GM23248 (cell line): Measurements from ENCODE around the gene OTOGL. TPM values are rescaled to one million over a fixed set of nuclear protein-coding genes. Genes with fewer than 3 reads are reported as not detected.
A peak's percentile ranks its signal among the peaks of the same experiment; 100 is the strongest.

Experiments used
- DNase-seq: peaks from one replicate; pipeline ENCODE4 v3.0.0-alpha.2; 2015
- H2AFZ ChIP-seq: fragments of 200-600 bp; sonication (generic); 2 replicates; pipeline ENCODE4 v1.6.1; 2016; ENCODE audit warnings: antibody characterized with exemption
- H3F3A ChIP-seq: fragments of 200-600 bp; sonication (generic); 2 replicates; pipeline ENCODE4 v1.6.1; 2016; ENCODE audit warnings: mild to moderate bottlenecking, antibody characterized with exemption, mixed run types; ENCODE audit not compliant: insufficient read depth
- H3K27ac ChIP-seq: fragments of 200-600 bp; sonication (generic); 2 replicates; pipeline ENCODE4 v1.5.1; 2016; ENCODE audit warnings: mild to moderate bottlenecking
- H3K27me3 ChIP-seq: fragments of 200-600 bp; sonication (generic); replicated peaks from 2 replicates; pipeline ENCODE4 v1.6.1; 2016; ENCODE audit warnings: mild to moderate bottlenecking; ENCODE audit not compliant: insufficient read depth
- H3K36me3 ChIP-seq: fragments of 200-600 bp; sonication (generic); 2 replicates; pipeline ENCODE4 v1.6.1; 2016; ENCODE audit warnings: low read depth, mild to moderate bottlenecking
- H3K4me1 ChIP-seq: fragments of 200-600 bp; sonication (generic); 2 replicates; pipeline ENCODE4 v1.6.1; 2016; ENCODE audit warnings: mild to moderate bottlenecking; ENCODE audit not compliant: insufficient read depth
- H3K4me2 ChIP-seq: fragments of 200-600 bp; sonication (generic); one replicate; pipeline ENCODE4 v1.6.1; 2016; ENCODE audit warnings: mild to moderate bottlenecking; ENCODE audit not compliant: unreplicated experiment
- H3K4me3 ChIP-seq: fragments of 200-600 bp; sonication (generic); 2 replicates; pipeline ENCODE4 v1.5.1; 2016; ENCODE audit warnings: mild to moderate bottlenecking
- H3K79me2 ChIP-seq: fragments of 200-600 bp; sonication (generic); 2 replicates; pipeline ENCODE4 v1.6.1; 2016; ENCODE audit warnings: mild to moderate bottlenecking; ENCODE audit not compliant: insufficient read depth
- H3K9ac ChIP-seq: fragments of 200-600 bp; sonication (generic); 2 replicates; pipeline ENCODE4 v1.6.1; 2016; ENCODE audit warnings: mild to moderate bottlenecking
- H3K9me2 ChIP-seq: fragments of 200-600 bp; sonication (generic); 2 replicates; pipeline ENCODE4 v1.6.1; 2016; ENCODE audit warnings: mixed run types, mild to moderate bottlenecking, moderate library complexity; ENCODE audit not compliant: insufficient read depth
- H3K9me3 ChIP-seq: fragments of 200-600 bp; sonication (generic); one replicate; pipeline ENCODE4 v1.6.1; 2017; ENCODE audit warnings: low read depth
- H4K20me1 ChIP-seq: fragments of 200-600 bp; sonication (generic); 2 replicates; pipeline ENCODE4 v1.6.0; 2016; ENCODE audit not compliant: insufficient read depth
- EZH2 ChIP-seq: fragments of 200-600 bp; sonication (generic); IDR thresholded peaks from 2 replicates; pipeline ENCODE4 v1.6.1; 2018; ENCODE audit warnings: antibody characterized with exemption, mild to moderate bottlenecking; ENCODE audit not compliant: insufficient read depth, poor library complexity, severe bottlenecking
- EZH2phosphoT487 ChIP-seq: fragments of 200-600 bp; sonication (generic); IDR thresholded peaks from 2 replicates; pipeline ENCODE4 v1.6.1; 2018; ENCODE audit warnings: antibody characterized with exemption, moderate library complexity, mild to moderate bottlenecking, low read depth; ENCODE audit not compliant: insufficient read depth
- WGBS, 2 experiments: methylation state at CpG; one replicate each; pipeline ENCODE4 v1.1.6; 2015 to 2017; ENCODE audit warnings: low lambda C conversion rate in 2 of 2, low coverage in 1 of 2; ENCODE audit errors: missing lambda C conversion rate in 2 of 2; 5-methylcytosine and 5-hydroxymethylcytosine counted together
- in situ Hi-C: fragments of 300-500 bp; cut with MboI; formaldehyde crosslinking; loops from 2 replicates; pipeline ENCODE4 v1.15.0; 2020
- polyA plus RNA-seq: library from polyadenylated mRNA; unstranded; fragments of >200 nt; fragmentation: Nextera tagmentation; extraction: Ambion mirVana; gene quantifications from 2 replicates; pipeline ENCODE4 v1.2.1, GENCODE V29; 2016
- total RNA-seq: library from RNA; depleted of rRNA; stranded (reverse); fragments of >200 nt; shearing (Covaris generic); gene quantifications from 2 replicates; pipeline ENCODE4 v1.2.3, GENCODE V29; 2014

The OTOGL gene
- total and polyA plus RNA-seq, 2 experiments from 2014 or later: under 0.01 to 0.09 TPM

DNA sequence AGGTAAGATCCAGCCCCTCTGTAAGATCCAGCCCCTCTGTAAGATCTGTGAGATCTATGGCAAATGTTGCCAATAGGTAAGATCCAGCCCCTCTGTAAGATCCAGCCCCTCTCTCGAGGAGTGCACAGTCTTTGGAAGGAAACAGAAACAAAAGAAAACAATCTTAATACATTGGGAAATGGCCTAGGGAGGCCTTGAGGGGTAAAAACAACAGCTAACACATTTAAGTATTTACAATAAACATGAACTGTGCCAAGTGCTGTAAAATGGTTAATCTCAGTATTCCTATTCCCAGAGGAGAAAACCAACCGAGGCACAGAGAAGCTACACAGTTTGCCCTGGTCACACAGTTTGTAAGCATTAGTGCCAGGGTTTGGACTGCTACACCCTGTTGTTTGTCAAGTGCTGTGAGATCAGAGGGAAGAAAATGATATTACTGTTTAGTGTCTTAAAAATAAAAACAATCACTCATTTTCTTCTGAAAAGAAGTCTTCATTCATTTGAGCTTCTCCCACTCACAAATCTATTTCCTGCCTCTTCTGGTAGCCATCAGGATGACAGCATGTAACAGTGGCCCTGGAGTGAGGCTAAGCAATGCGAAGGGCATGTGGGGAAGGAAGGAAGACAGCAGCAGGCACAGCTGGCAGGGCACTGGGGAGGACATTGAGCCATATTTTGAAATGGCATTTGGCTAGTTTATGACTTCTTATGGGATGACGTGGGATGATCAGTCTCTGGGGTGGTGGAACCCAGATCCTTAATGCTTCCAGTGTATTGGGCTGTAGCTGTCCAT lies 226.0 kb downstream of the OTOGL start:
- Histone ChIP-seq H3K4me2 (no peak overlapping the region), H3K9ac (no peak overlapping the region)

GRCh38 chr12:80332827-80333226 lies 233.5 kb downstream of the OTOGL start:
- H3K4me1 ChIP-seq: no peaks in the 10 kb centered on the region
- no peaks in the 10 kb centered on the region for H3F3A ChIP-seq
- H4K20me1 ChIP-seq: no peaks in the 10 kb centered on the region
- H3K27me3 ChIP-seq: no peaks in the 10 kb centered on the region
- TF ChIP-seq EZH2phosphoT487: no peak
- TF ChIP-seq EZH2: no peak
- DNase-seq: no peak
- no peak overlapping the region for H2AFZ ChIP-seq
- no peak overlapping the region for H3K9ac ChIP-seq
- H3K4me2 ChIP-seq: no peak overlapping the region
- H3K9me2 ChIP-seq: no peaks in the 10 kb centered on the region
- H3K9me3 ChIP-seq: no peaks in the 10 kb centered on the region
- no peaks in the 10 kb centered on the region for H3K79me2 ChIP-seq
- in situ Hi-C loops: no loop called here
- H3K36me3 ChIP-seq: no peaks in the 10 kb centered on the region
- no peak overlapping the region for H3K4me3 ChIP-seq
- 97% methylated on average over 1 of the region's 1 CpG for WGBS, 2 experiments
- H3K27ac ChIP-seq: no peak overlapping the region

More for the DNA sequence above, 226.0 kb downstream of the OTOGL start:
- no peak for DNase-seq
- no peak overlapping the region for H3K4me3 ChIP-seq
- H3K27me3 ChIP-seq: no peaks in the 10 kb centered on the region
- no peaks in the 10 kb centered on the region for H3K79me2 ChIP-seq
- peaks cover 8% of the 10 kb centered on the region for H3K4me1 ChIP-seq
- H3K36me3 ChIP-seq: no peaks in the 10 kb centered on the region
- 47 to 56% methylated on average over 4 of the region's 4 CpGs for WGBS, 2 experiments
- no peaks in the 10 kb centered on the region for H3K9me2 ChIP-seq
- H3F3A ChIP-seq: no peaks in the 10 kb centered on the region
- no peaks in the 10 kb centered on the region for H4K20me1 ChIP-seq
- TF ChIP-seq EZH2 (no peak), EZH2phosphoT487 (no peak)
- in situ Hi-C loops: no loop called here
- no peaks in the 10 kb centered on the region for H3K9me3 ChIP-seq
- no peak overlapping the region for H3K27ac ChIP-seq
- H2AFZ ChIP-seq: peak overlapping the region; percentile 39; the same call in 1 of the 2 replicates

DNA sequence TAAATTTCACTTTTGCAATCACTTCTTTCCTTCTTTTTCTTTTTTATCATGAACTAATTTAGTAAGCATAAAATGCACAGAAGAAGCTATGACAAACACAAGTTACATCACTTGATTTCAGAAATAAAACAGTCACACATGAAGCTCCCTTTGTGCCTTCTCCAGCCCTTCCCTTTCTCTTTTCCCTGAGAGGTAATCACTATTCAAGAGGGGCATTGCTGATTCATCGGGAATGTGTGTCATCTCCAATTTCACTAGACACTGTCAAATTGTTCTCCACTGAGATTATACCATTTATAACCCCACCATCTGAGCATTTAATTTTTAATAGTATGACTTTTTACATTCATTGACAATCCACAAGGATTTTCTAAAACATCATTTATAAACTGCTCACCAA lies 253.1 kb downstream of the OTOGL start:
- 12 to 13% methylated on average over 1 of the region's 1 CpG for WGBS, 2 experiments
- H3K9me3 ChIP-seq: no peaks in the 10 kb centered on the region
- no peak overlapping the region for H3K27ac ChIP-seq
- no peak overlapping the region for H3K9ac ChIP-seq
- DNase-seq: peak; percentile 18
- no peak overlapping the region for H3K4me3 ChIP-seq
- in situ Hi-C loops: no loop called here
- H3K79me2 ChIP-seq: no peaks in the 10 kb centered on the region
- peaks cover 8% of the 10 kb centered on the region for H3K4me1 ChIP-seq
- no peaks in the 10 kb centered on the region for H4K20me1 ChIP-seq
- no peaks in the 10 kb centered on the region for H3F3A ChIP-seq
- no peaks in the 10 kb centered on the region for H3K27me3 ChIP-seq
- H3K9me2 ChIP-seq: no peaks in the 10 kb centered on the region
- TF ChIP-seq EZH2phosphoT487 (no peak), EZH2 (no peak)
- no peak overlapping the region for H2AFZ ChIP-seq
- H3K4me2 ChIP-seq: no peak overlapping the region
- no peaks in the 10 kb centered on the region for H3K36me3 ChIP-seq

GRCh38 chr12:80353254-80353653 lies 253.9 kb downstream of the OTOGL start:
- H2AFZ ChIP-seq: peak overlapping the region; percentile 44; the same call in 1 of the 2 replicates
- DNase-seq: peak; percentile 4
- H3K9ac ChIP-seq: no peak overlapping the region

More at GRCh38 chr12:80353254-80353653, 253.9 kb downstream of the OTOGL start:
- no peaks in the 10 kb centered on the region for H3F3A ChIP-seq
- H3K79me2 ChIP-seq: no peaks in the 10 kb centered on the region
- no peaks in the 10 kb centered on the region for H3K9me2 ChIP-seq
- H3K4me1 ChIP-seq: peaks cover 8% of the 10 kb centered on the region
- H3K36me3 ChIP-seq: no peaks in the 10 kb centered on the region
- H3K9me3 ChIP-seq: no peaks in the 10 kb centered on the region
- no peak overlapping the region for H3K27ac ChIP-seq
- in situ Hi-C loops: no loop called here
- H3K4me3 ChIP-seq: no peak overlapping the region
- H3K27me3 ChIP-seq: no peaks in the 10 kb centered on the region
- TF ChIP-seq EZH2phosphoT487 (no peak), EZH2 (no peak)
- 95 to 97% methylated on average over 2 of the region's 2 CpGs for WGBS, 2 experiments
- no peak overlapping the region for H3K4me2 ChIP-seq
- H4K20me1 ChIP-seq: no peaks in the 10 kb centered on the region
